Activated CD4-positive, alpha-beta memory T cell treated with anti-CD3 and anti-CD28 coated beads for 36 hours (primary cell): ENCODE data around the gene PACRG. TPM values are rescaled to one million over a fixed set of nuclear protein-coding genes. Genes with fewer than 3 reads are reported as not detected.

Source experiments
- CTCF ChIA-PET: fragments of 350-600 bp; sonication (Branson Sonifier 250); formaldehyde crosslinking; loops from one replicate; lab custom pipeline; 2021; ENCODE audit warnings: antibody characterized with exemption, inconsistent platforms; lab: Charles Lee
- POLR2A ChIA-PET: fragments of 350-600 bp; sonication (Branson Sonifier 250); formaldehyde crosslinking; loops from one replicate; lab custom pipeline; 2021; ENCODE audit warnings: antibody characterized with exemption; lab: Charles Lee
- DNase-seq: peaks from one replicate; pipeline ENCODE4 v3.0.0-alpha.2; 2020
- H3K27ac Mint-ChIP-seq: one replicate; pipeline ENCODE4 v1.8.0; 2021; ENCODE audit warnings: mixed read lengths
- H3K27me3 Mint-ChIP-seq: one replicate; pipeline ENCODE4 v1.8.0; 2021; ENCODE audit warnings: mixed read lengths
- H3K36me3 Mint-ChIP-seq: one replicate; pipeline ENCODE4 v1.8.0; 2021; ENCODE audit warnings: mixed read lengths
- H3K4me1 Mint-ChIP-seq: one replicate; pipeline ENCODE4 v1.8.0; 2021; ENCODE audit warnings: low read depth, mixed read lengths
- H3K4me3 Mint-ChIP-seq: one replicate; pipeline ENCODE4 v1.8.0; 2021; ENCODE audit warnings: mild to moderate bottlenecking, mixed read lengths
- H3K9me3 Mint-ChIP-seq: one replicate; pipeline ENCODE4 v1.8.0; 2021; ENCODE audit warnings: mixed read lengths
- intact Hi-C: fragments of 100-400 bp; cut with micrococcal nuclease; formaldehyde crosslinking; loops from one replicate; pipeline ENCODE4 v1.15.1; 2023
- total RNA-seq, 2 experiments: library from RNA; stranded (reverse); gene quantifications; one replicate each; pipeline ENCODE4 v1.2.3, GENCODE V29; 2021

PACRG gene
- total RNA-seq, 2 experiments from 2014 or later = not detected

DNA sequence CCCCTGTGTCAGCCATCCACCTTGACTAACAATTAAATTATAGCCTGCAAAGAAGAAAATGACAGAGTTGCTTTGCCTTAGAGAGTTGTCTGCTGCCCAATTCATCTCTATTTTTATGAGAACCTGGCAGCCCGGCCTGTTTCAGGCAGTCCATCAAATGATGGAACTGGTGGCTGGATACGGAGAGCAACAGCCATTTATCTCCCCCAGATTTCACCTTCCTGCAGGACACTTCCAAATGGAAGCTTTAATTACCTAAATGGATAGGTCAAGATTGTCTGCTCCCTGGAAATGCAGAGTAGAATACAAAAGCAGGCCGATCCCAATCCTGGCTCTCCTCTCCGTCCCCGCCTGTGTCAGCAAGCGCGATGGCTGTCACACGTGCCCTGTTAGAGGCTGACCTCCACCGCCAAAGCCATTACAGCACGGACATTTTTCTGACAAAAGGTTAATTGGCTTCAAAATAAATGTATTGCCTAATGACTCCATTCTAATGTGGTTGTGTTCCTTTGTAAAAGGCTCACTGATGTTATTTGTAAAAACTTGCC, 86.7 kb downstream of the PACRG start:
- Mint-ChIP-seq H3K27ac (no peak overlapping the region), H3K9me3 (no peaks in the 10 kb centered on the region), H3K4me3 (no peak overlapping the region), H3K4me1 (no peaks in the 10 kb centered on the region), H3K27me3 (no peaks in the 10 kb centered on the region), H3K36me3 (no peaks in the 10 kb centered on the region)
- DNase-seq = no peak
- ChIA-PET CTCF (no interaction called here), POLR2A (no interaction called here)
- intact Hi-C loops = no loop called here

DNA sequence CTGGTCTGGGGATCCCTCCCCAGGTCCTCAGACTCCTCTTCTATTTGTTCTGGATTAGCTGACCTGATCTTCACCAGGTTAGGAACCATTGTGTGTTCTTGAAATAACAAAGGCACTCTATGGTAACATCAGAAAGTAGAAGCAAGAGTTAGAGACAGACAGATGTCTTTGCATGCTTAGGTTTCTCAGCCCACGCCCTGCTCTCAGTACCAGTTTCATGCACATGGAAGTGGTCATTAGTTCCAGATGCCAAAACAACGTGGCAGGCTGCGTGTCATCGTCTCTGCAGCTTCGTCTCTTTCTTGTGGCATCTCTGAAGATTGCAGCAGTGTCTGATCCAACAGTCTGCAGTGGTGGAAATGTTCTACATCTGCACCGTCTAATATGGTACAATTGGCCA, 89.4 kb downstream of the PACRG start:
- ChIA-PET CTCF (no interaction called here), POLR2A (no interaction called here)
- no peaks in the 10 kb centered on the region for H3K9me3 Mint-ChIP-seq
- no peak for DNase-seq
- no peaks in the 10 kb centered on the region for H3K4me1 Mint-ChIP-seq
- no peak overlapping the region for H3K27ac Mint-ChIP-seq
- H3K4me3 Mint-ChIP-seq = no peak overlapping the region
- H3K27me3 Mint-ChIP-seq = no peaks in the 10 kb centered on the region
- H3K36me3 Mint-ChIP-seq = no peaks in the 10 kb centered on the region
- intact Hi-C loops = no loop called here

DNA sequence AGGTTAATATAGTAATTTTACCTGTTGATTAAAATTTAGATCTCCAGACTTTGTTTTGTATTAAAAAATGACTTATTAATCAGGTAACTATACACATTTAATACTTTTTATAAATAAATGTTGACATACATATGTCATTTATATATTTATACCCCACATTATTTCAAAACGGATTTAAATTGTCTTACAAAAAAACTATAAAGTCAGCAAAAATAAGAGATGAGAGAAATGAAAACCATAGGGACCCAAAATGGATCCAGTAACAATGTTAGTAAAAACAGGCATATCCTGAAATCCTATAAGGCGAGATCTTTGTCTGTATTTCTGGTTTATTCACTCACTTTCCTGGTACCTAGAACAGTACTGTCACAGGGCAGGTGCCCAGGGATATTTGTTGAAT, 91.5 kb downstream of the PACRG start:
- H3K4me3 Mint-ChIP-seq = no peak overlapping the region
- intact Hi-C loops = no loop called here
- CTCF ChIA-PET = no interaction called here
- H3K27me3 Mint-ChIP-seq = no peaks in the 10 kb centered on the region
- H3K27ac Mint-ChIP-seq = no peak overlapping the region
- no peak for DNase-seq
- no peaks in the 10 kb centered on the region for H3K36me3 Mint-ChIP-seq
- no peaks in the 10 kb centered on the region for H3K9me3 Mint-ChIP-seq
- POLR2A ChIA-PET = no interaction called here
- no peaks in the 10 kb centered on the region for H3K4me1 Mint-ChIP-seq

DNA sequence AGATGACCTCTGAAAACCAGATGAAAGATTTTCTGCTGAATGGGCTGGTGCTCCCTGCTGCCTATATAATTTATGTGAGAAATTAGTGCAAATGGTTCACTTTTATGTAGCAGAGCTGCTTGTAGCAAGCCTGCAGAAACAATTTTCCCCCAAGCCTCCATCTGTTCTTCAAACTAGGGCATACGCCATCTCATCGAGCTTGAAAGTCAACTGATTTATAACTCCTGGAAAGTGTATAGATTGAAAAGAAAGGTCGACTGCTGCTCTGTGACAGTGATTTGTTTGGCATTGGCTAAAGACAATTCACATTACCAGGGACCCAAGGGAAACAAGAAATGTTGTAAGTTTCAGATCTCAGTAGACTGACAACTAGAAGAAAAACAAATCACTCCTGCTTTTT, 93.3 kb downstream of the PACRG start:
- no peak overlapping the region for H3K27ac Mint-ChIP-seq

DNA sequence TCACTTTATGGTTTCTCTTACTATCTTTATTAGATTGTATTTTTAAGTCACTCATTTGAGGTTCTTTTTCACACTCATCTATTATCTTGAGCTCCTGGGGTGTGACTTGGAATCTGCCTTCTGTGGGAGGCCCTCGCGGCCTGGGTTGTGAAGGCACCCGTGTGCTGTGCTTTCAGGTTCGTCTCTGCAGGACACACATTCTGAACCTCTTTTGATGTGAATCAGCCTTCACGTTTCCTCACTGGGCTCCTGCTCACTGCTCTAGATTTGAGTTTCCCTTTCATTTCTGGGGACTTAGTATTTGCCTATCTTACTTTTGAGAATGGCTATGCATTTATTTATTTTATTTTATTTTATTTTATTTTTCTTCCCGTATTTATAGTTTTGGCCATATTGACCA, 97.8 kb downstream of the PACRG start:
- Mint-ChIP-seq H3K36me3 (no peaks in the 10 kb centered on the region), H3K27ac (no peak overlapping the region), H3K4me3 (no peak overlapping the region), H3K27me3 (no peaks in the 10 kb centered on the region), H3K4me1 (no peaks in the 10 kb centered on the region), H3K9me3 (no peaks in the 10 kb centered on the region)
- ChIA-PET POLR2A (no interaction called here), CTCF (no interaction called here)
- DNase-seq = no peak
- intact Hi-C loops = no loop called here

More for the DNA sequence above, 93.3 kb downstream of the PACRG start:
- Mint-ChIP-seq H3K27me3 (no peaks in the 10 kb centered on the region), H3K4me1 (no peaks in the 10 kb centered on the region), H3K36me3 (no peaks in the 10 kb centered on the region), H3K9me3 (no peaks in the 10 kb centered on the region), H3K4me3 (no peak overlapping the region)
- ChIA-PET POLR2A (no interaction called here), CTCF (no interaction called here)
- intact Hi-C loops = no loop called here
- DNase-seq = no peak

DNA sequence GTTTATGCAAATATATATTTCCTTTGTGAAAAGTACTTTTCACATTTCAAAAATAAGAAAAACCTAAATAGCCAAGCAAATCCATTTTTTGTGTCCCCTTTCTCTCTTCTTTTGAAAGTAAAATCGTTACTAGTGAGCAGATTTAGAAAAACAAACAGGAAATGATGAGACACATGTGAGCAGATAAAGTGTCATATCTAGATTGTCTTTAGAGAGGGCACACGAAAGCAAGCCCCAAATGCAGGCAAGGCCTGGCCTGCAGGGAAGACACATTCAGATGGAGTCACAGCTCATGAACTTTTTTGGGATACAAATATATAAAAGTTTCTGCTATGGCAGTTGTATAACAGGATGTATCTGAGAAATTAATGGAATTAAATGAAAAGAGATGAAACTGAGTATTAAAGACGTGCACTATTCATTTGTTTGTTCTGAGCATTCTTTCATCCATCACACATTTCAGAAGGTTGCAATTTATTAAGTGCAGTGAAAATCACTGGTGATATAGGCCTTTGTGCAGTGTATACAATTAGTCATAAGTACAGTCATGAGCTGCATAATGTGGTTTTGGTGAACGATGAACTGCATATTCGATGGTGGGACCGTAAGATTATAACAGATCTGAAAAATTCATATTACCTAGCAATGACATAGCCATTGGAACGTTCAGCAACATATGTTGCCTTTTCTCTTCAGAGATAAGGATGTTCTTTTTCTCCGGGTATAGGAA, 101.4 kb downstream of the PACRG start:
- Mint-ChIP-seq H3K27ac (no peak overlapping the region), H3K27me3 (no peaks in the 10 kb centered on the region), H3K36me3 (no peaks in the 10 kb centered on the region), H3K4me3 (no peak overlapping the region), H3K9me3 (peaks cover 2% of the 10 kb centered on the region), H3K4me1 (no peaks in the 10 kb centered on the region)
- intact Hi-C loops = no loop called here
- DNase-seq = no peak
- ChIA-PET CTCF (no interaction called here), POLR2A (no interaction called here)

DNA sequence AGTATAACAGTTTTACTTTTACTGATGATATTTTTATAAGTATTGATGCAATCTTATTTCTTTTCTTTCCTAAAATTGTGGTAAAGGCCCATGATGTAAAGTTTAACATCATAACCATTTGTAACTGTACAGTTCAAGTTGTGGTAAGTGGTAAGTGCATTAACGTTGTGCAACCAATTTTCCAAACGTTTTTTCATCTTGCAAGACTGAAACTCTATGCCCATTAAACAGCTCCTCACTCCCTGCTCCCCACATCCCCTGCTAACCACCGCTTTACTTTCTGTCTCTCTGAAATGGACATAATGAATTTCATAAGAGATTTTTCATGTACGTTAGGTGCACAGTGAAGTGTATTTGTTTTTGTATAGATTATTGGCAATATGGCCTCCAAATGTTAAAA, 106.0 kb downstream of the PACRG start:
- no peak for DNase-seq
- Mint-ChIP-seq H3K4me3 (no peak overlapping the region), H3K4me1 (no peaks in the 10 kb centered on the region), H3K27ac (no peak overlapping the region), H3K9me3 (peaks cover 5% of the 10 kb centered on the region), H3K36me3 (no peaks in the 10 kb centered on the region), H3K27me3 (no peaks in the 10 kb centered on the region)
- ChIA-PET CTCF (no interaction called here), POLR2A (no interaction called here)
- intact Hi-C loops = no loop called here

DNA sequence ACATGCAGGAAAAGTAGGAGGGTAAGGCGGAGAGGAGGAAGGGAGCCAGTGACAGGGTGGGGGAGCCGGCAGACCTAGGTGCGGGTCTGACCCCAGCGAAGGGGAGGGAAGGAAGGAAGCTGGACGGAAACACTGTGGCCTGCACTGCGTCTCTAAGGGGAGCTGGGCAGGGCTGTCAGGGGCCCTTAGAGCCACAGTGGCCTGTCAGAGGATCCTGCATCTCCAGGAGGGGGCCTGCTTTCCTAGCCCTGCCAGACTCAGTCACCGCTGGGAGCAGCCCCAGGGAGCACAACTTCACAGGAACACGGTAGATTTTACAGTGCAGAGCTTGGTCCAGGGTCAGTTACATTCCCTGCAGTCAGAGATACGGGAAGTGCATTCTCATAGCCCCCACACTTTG, 118.2 kb downstream of the PACRG start:
- Mint-ChIP-seq H3K27ac (no peak overlapping the region), H3K4me1 (no peaks in the 10 kb centered on the region)

DNA sequence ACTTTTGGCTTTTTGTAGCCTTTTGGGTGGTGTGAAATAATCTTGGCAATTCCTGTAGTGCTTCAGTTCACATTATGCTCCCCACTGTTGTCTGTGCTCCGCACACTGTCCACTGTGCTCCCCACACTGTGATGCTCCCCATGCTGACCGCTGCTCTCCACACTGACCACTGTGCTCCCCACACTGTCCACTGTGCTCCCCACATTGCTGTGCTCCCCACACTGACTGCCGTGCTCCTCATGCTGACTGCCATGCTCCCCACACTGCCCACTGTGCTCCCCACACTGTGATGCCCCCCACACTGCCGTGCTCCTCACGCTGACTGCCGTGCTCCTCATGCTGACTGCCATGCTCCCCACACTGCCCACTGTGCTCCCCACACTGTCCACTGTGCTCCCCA, 118.9 kb downstream of the PACRG start:
- intact Hi-C loops = no loop called here
- Mint-ChIP-seq H3K9me3 (peaks cover 4% of the 10 kb centered on the region), H3K4me1 (no peaks in the 10 kb centered on the region), H3K36me3 (no peaks in the 10 kb centered on the region), H3K27me3 (peaks cover 1% of the 10 kb centered on the region), H3K4me3 (no peak overlapping the region), H3K27ac (no peak overlapping the region)
- no peak for DNase-seq
- ChIA-PET POLR2A (no interaction called here), CTCF (no interaction called here)

More for the DNA sequence above, 118.2 kb downstream of the PACRG start:
- Mint-ChIP-seq H3K27me3 (peaks cover 1% of the 10 kb centered on the region), H3K4me3 (no peak overlapping the region), H3K36me3 (no peaks in the 10 kb centered on the region), H3K9me3 (peaks cover 4% of the 10 kb centered on the region)
- DNase-seq = no peak
- CTCF ChIA-PET = no interaction called here
- POLR2A ChIA-PET = no interaction called here
- intact Hi-C loops = no loop called here

DNA sequence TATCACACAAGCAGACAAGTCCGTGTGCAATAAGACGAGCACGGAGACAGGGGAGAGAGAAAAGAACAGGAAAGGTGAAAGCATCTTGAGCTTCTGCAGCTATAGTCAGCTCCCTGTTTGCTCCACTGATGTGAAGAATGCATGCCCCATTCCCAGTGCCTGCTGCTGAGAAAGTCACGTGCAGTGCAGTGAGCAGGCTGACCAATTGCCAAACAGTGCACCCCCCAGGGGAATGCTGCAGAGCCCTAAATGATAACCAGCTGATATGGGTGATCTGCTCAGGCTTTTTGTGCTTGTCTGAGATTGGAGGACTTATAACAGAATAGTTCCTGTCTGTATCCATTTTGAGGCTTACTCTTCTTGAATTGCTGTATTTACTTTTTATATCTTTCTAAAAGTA, 121.5 kb downstream of the PACRG start:
- DNase-seq = no peak
- H3K36me3 Mint-ChIP-seq = no peaks in the 10 kb centered on the region
- ChIA-PET CTCF (no interaction called here), POLR2A (no interaction called here)
- peaks cover 3% of the 10 kb centered on the region for H3K9me3 Mint-ChIP-seq
- no peak overlapping the region for H3K4me3 Mint-ChIP-seq
- no peak overlapping the region for H3K27ac Mint-ChIP-seq
- H3K4me1 Mint-ChIP-seq = no peaks in the 10 kb centered on the region
- peaks cover 1% of the 10 kb centered on the region for H3K27me3 Mint-ChIP-seq
- intact Hi-C loops = no loop called here

DNA sequence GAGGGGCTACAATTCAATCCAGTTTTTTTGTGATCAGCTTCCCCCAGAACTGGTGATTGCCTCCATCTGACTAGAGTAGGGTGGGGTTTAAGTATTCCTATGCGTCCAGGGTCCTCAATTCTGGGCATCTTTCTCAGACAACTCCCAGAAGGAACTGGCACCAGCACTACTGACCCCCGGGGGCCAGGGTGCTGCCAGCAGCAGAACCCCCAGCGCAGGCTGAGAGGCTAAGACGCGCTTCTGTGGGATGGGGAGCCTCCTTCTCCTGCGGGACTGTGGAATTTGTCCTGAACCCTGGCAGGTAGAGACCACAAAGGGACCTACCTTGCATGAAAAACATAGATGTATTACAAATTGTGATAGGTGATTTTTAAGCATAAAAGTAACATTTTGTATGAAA, 124.4 kb downstream of the PACRG start:
- no peaks in the 10 kb centered on the region for H3K36me3 Mint-ChIP-seq
- ChIA-PET POLR2A (no interaction called here), CTCF (no interaction called here)
- H3K27ac Mint-ChIP-seq = no peak overlapping the region
- no peaks in the 10 kb centered on the region for H3K4me1 Mint-ChIP-seq
- H3K27me3 Mint-ChIP-seq = peaks cover 1% of the 10 kb centered on the region
- intact Hi-C loops = no loop called here
- no peaks in the 10 kb centered on the region for H3K9me3 Mint-ChIP-seq
- no peak for DNase-seq
- H3K4me3 Mint-ChIP-seq = no peak overlapping the region

DNA sequence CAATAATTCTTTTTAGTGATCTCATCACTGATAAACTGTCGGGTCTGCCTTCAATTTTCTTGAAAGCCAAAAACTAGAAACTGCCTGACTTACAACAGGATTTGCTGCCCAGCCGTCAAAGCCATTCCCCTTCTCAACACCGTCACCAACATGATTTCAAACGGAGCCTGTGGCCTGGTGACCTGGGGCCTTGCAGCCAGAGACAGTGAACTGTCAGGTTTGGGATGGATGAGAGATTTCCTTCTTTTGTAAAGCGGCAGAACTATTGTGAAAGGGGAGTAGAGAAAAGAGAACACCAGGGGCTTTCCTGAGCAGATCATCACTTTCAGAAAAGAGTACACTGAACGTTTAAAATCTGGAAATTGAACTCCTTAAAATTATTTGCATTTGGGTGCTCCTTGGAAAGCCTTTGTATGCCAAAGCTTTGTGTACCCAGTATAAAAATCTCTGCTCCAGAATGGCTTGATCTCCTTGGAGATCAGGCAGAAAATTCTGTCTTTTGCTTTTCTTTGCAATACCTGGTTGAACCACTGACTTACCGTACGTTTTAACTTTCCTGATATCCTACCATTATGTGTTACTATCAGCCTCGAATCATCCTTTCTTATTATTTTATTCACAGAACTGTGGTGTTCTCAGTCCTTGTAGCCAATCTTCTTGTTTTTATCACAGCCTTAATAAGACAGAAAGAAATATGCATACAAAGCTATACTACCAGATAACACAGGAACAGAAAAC, 125.2 kb downstream of the PACRG start:
- ChIA-PET CTCF (no interaction called here), POLR2A (no interaction called here)
- H3K4me3 Mint-ChIP-seq = no peak overlapping the region
- H3K36me3 Mint-ChIP-seq = no peaks in the 10 kb centered on the region
- no peaks in the 10 kb centered on the region for H3K4me1 Mint-ChIP-seq
- no peaks in the 10 kb centered on the region for H3K9me3 Mint-ChIP-seq
- no peak overlapping the region for H3K27ac Mint-ChIP-seq
- H3K27me3 Mint-ChIP-seq = peaks cover 1% of the 10 kb centered on the region
- DNase-seq = no peak
- intact Hi-C loops = no loop called here

DNA sequence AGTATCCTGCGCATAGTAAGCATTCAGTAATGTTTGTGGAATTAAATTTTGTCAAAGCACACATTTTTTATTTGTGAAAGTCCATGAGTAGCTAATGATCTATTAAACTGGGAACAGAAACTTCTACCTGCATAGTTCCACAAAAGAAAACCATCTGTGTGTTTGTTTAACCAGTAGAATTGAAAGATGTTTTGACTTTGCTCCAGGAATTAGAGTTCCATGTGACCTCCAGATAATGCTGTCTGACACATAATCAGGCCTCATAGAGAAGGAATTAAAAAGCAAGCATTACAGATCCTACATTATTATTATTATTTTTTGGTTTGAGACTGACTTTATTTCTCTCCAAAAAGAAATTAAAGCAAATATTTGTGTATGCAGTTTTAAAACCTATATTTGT, 126.5 kb downstream of the PACRG start:
- ChIA-PET POLR2A (no interaction called here), CTCF (no interaction called here)
- Mint-ChIP-seq H3K36me3 (no peaks in the 10 kb centered on the region), H3K27me3 (peaks cover 1% of the 10 kb centered on the region), H3K27ac (no peak overlapping the region), H3K9me3 (no peaks in the 10 kb centered on the region), H3K4me3 (no peak overlapping the region), H3K4me1 (no peaks in the 10 kb centered on the region)
- intact Hi-C loops = no loop called here
- no peak for DNase-seq
